HepG2 (cell line): Measurements from ENCODE around the gene PCDHGA7. TPM values are rescaled to one million over a fixed set of nuclear protein-coding genes. Genes with fewer than 3 reads are reported as not detected.

Experiments used
- ATAC-seq: fragments of 200-7000 bp; cut with Tn5 transposase; 3 replicates; pipeline ENCODE4 v1.9.1; 2020; ENCODE audit warnings: mild to moderate bottlenecking, moderate library complexity
- BruUV-seq: library from RNA; stranded (reverse); fragments of 400-500 nt; replicated peaks from 2 replicates; lab custom pipeline; 2021; lab: Mats Ljungman, UMichigan
- CTCF ChIA-PET: fragments of 300-600 bp; formaldehyde crosslinking; extraction: SDS; loops from one replicate; lab custom pipeline; 2021; ENCODE audit warnings: low total read pairs, inconsistent platforms, low intra/inter-chr PET ratio; lab: Yijun Ruan, JAX
- POLR2A ChIA-PET: fragments of 350-600 bp; sonication (Branson Sonifier 250); formaldehyde crosslinking; loops from one replicate; lab custom pipeline; 2020; ENCODE audit warnings: antibody characterized with exemption, inconsistent platforms; lab: Yijun Ruan, JAX
- DNase-seq: peaks from one replicate; pipeline ENCODE4 v3.0.0-alpha.2; 2015; ENCODE audit warnings: low spot score
- FAIRE-seq: peaks from 3 replicates; lab custom pipeline; 2011; peaks lifted over from hg19 to GRCh38; lab: Jason Lieb, UNC
- H2AFZ ChIP-seq: one replicate; pipeline ENCODE4 v1.6.1; 2011; ENCODE audit warnings: low read length, inconsistent platforms
- H3K27ac ChIP-seq: fragments of 300-600 bp; 3 replicates; pipeline ENCODE4 v1.8.0; 2011; ENCODE audit warnings: mixed run types, mild to moderate bottlenecking, mixed read lengths, low read length, inconsistent platforms; ENCODE audit not compliant: insufficient read depth; ENCODE audit errors: extremely low read length
- H3K27me3 ChIP-seq, 2 experiments: fragments of 200-600 bp in 1 of 2; 2 replicates in 1 of 2; 3 replicates in 1 of 2; pipeline versions ENCODE4 v1.6.0 to v1.8.0; 2011; ENCODE audit warnings: low read length in 2 of 2, mild to moderate bottlenecking in 2 of 2, moderate library complexity in 2 of 2, inconsistent platforms in 1 of 2; ENCODE audit not compliant: insufficient read depth in 2 of 2, control insufficient read depth in 1 of 2
- H3K36me3 ChIP-seq, 2 experiments: fragments of 200-600 bp in 1 of 2; replicated peaks in 1 of 2; 2 replicates in 1 of 2; 3 replicates in 1 of 2; pipeline versions ENCODE4 v1.5.1 to v1.8.0; 2011; ENCODE audit warnings: low read length in 2 of 2, inconsistent platforms in 1 of 2; ENCODE audit not compliant: insufficient read depth in 2 of 2, control insufficient read depth in 1 of 2
- H3K4me1 ChIP-seq: 2 replicates; pipeline ENCODE4 v1.5.1; 2012; ENCODE audit warnings: low read length, inconsistent platforms; ENCODE audit not compliant: insufficient read depth
- H3K4me2 ChIP-seq: 2 replicates; pipeline ENCODE4 v1.6.0; 2011; ENCODE audit warnings: low read depth, low read length, inconsistent platforms
- H3K4me3 ChIP-seq, 3 experiments: fragments of 200-600 bp in 1 of 3; sonication (generic), shearing (Covaris generic) in 1 of 3; replicated peaks in 1 of 3; 2 replicates each; pipeline ENCODE4 v1.5.1; 2011 to 2016; ENCODE audit warnings: low read length in 3 of 3, inconsistent platforms in 2 of 3, low read depth in 2 of 3, mild to moderate bottlenecking in 2 of 3, control low read depth in 1 of 3, mixed read lengths in 1 of 3; ENCODE audit not compliant: insufficient read depth in 1 of 3
- H3K79me2 ChIP-seq: one replicate; pipeline ENCODE4 v1.6.1; 2011; ENCODE audit warnings: low read length, inconsistent platforms; ENCODE audit not compliant: insufficient read depth
- H3K9ac ChIP-seq: 2 replicates; pipeline ENCODE4 v1.6.0; 2011; ENCODE audit warnings: mild to moderate bottlenecking, low read depth, low read length, inconsistent platforms; ENCODE audit not compliant: insufficient read depth
- H3K9me3 ChIP-seq: 2 replicates; pipeline ENCODE4 v1.5.1; 2012; ENCODE audit warnings: mild to moderate bottlenecking, low read length
- H4K20me1 ChIP-seq: 2 replicates; pipeline ENCODE4 v1.6.0; 2011; ENCODE audit warnings: inconsistent platforms, mild to moderate bottlenecking, low read length, moderate library complexity; ENCODE audit not compliant: insufficient read depth
- PRPF4 ChIP-seq: fragments of 200-400 bp; formaldehyde crosslinking; IDR thresholded peaks from 2 replicates; pipeline ENCODE4 v1.6.1; 2016; ENCODE audit warnings: low read length, low read depth; ENCODE audit not compliant: poor library complexity, severe bottlenecking
- RFX3 ChIP-seq: IDR thresholded peaks from 2 replicates; pipeline ENCODE4 v1.6.1; 2016; ENCODE audit warnings: missing biosample characterization, missing genetic modification reagents
- TBL1XR1 ChIP-seq: fragments of 150-350 bp; IDR thresholded peaks from 2 replicates; pipeline ENCODE4 v1.6.1; 2014; ENCODE audit warnings: borderline replicate concordance, low read length; ENCODE audit not compliant: partially characterized antibody
- ZKSCAN1 ChIP-seq: fragments of 150-350 bp; IDR thresholded peaks from 2 replicates; pipeline ENCODE4 v1.6.1; 2014; ENCODE audit warnings: low read length
- ZNF431 ChIP-seq: sonication (generic); formaldehyde crosslinking; IDR thresholded peaks from 2 replicates; pipeline ENCODE4 v1.9.0; 2022; ENCODE audit warnings: missing genetic modification reagents, low read depth, mild to moderate bottlenecking, borderline replicate concordance
- ZNF552 ChIP-seq: sonication (generic); formaldehyde crosslinking; IDR thresholded peaks from 2 replicates; pipeline ENCODE4 v1.9.0; 2022; ENCODE audit warnings: missing genetic modification reagents, mild to moderate bottlenecking, borderline replicate concordance
- WGBS: methylation state at CpG from one replicate; pipeline ENCODE4 v1.1.6; 2017; ENCODE audit warnings: low lambda C conversion rate; 5-methylcytosine and 5-hydroxymethylcytosine counted together
- in situ Hi-C: cut with HindIII; loops from 2 replicates; pipeline ENCODE4 v1.10.0; 2017; ENCODE audit warnings: low pct_unique_long_range_greater_than_20kb; ENCODE audit not compliant: extremely low pct_ligation_motif_present
- intact Hi-C: fragments of 100-400 bp; cut with micrococcal nuclease; formaldehyde crosslinking; loops from one replicate; pipeline ENCODE4 v1.10.0; 2022; ENCODE audit not compliant: unreplicated experiment
- polyA plus RNA-seq, 8 experiments: library from polyadenylated mRNA; depleted of rRNA in 3 of 8; stranded (reverse) in 7 of 8; unstranded in 1 of 8; fragments of >200 nt; fragmentation: Illumina TruSeq in 4 of 8; extraction: Trizol in 4 of 8; gene quantifications; 2 replicates each; pipeline versions ENCODE4 v1.2.1 to v1.2.3, GENCODE V29; 2011 to 2016; ENCODE audit warnings: low read depth in 4 of 8, missing spikeins in 1 of 8, mixed read lengths in 1 of 8; ENCODE audit not compliant: insufficient read depth in 1 of 8
- total RNA-seq, 5 experiments: library from RNA; depleted of rRNA; stranded (reverse); fragments of >200 nt; fragmentation: Illumina TruSeq; extraction: Trizol; gene quantifications; 2 replicates each; pipeline ENCODE4 v1.2.3, GENCODE V29; 2016; ENCODE audit warnings: low read depth in 1 of 5
- TF ChIP-seq, protein P1 (sequence below): sonication (generic); formaldehyde crosslinking; IDR thresholded peaks from 2 replicates; pipeline ENCODE4 v1.4.0; 2020; ENCODE audit warnings: mild to moderate bottlenecking, missing genetic modification reagents
- TF ChIP-seq, protein P2 (sequence below): sonication (generic); formaldehyde crosslinking; IDR thresholded peaks from 2 replicates; pipeline ENCODE4 v1.8.1; 2023; ENCODE audit warnings: mild to moderate bottlenecking, moderate library complexity, missing genetic modification reagents
- TF ChIP-seq, protein P3 (sequence below): sonication (generic); formaldehyde crosslinking; IDR thresholded peaks from 2 replicates; pipeline ENCODE4 v1.5.0; 2020; ENCODE audit warnings: mild to moderate bottlenecking, missing genetic modification reagents, borderline replicate concordance
- TF ChIP-seq, protein P4 (sequence below): sonication (generic); formaldehyde crosslinking; IDR thresholded peaks from 2 replicates; pipeline ENCODE4 v1.8.0; 2022; ENCODE audit warnings: mild to moderate bottlenecking, missing genetic modification reagents, moderate library complexity
- TF ChIP-seq, protein P5 (sequence below): sonication (generic); formaldehyde crosslinking; IDR thresholded peaks from 2 replicates; pipeline ENCODE4 v1.5.1; 2020; ENCODE audit warnings: mild to moderate bottlenecking, missing genetic modification reagents, borderline replicate concordance

The PCDHGA7 gene
- total and polyA plus RNA-seq, 2 of the 13 experiments (the other 11 are each of a cell fraction or from before 2014, with no cell fraction given): 0.11 to 0.31 TPM

DNA sequence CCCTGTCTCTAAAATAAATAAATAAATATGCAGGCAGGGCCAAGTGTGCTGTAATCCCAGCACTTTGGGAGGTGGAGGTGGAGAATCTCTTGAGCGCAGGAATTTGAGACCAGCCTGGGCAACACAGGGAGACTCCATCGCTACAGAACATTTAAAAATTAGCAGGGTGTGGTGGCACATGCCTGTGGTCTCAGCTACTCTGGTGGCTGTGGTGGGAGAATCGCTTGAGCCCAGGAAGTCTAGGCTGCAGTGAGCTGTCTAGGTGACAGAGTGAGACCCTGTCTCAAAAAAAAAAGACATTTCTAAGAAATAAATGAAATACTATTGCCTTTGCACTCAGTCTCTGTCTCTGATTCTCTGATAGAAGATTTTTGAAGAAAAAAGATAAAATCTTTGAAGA lies 29.0 kb downstream of the PCDHGA7 start:
- ChIA-PET POLR2A (no interaction called here), CTCF (no interaction called here)
- no peaks in the 10 kb centered on the region for H3K4me1 ChIP-seq
- H4K20me1 ChIP-seq: no peaks in the 10 kb centered on the region
- in situ Hi-C loops (no loop called here), intact Hi-C loops (no loop called here)
- H3K9ac ChIP-seq: no peak overlapping the region
- FAIRE-seq (no peak), DNase-seq (no peak), ATAC-seq (no peak)
- no peak overlapping the region for H3K4me3 ChIP-seq
- no TSS peak for BruUV-seq
- H3K27me3 ChIP-seq: no peaks in the 10 kb centered on the region
- no peak overlapping the region for H2AFZ ChIP-seq
- H3K36me3 ChIP-seq: no peaks in the 10 kb centered on the region
- no peak overlapping the region for H3K27ac ChIP-seq
- no peak overlapping the region for H3K4me2 ChIP-seq
- no peaks in the 10 kb centered on the region for H3K79me2 ChIP-seq
- WGBS: 51% methylated on average over 3 of the region's 3 CpGs
- no peaks in the 10 kb centered on the region; the same call in 1 of the 2 replicates for H3K9me3 ChIP-seq
- TF ChIP-seq, protein P1, sequence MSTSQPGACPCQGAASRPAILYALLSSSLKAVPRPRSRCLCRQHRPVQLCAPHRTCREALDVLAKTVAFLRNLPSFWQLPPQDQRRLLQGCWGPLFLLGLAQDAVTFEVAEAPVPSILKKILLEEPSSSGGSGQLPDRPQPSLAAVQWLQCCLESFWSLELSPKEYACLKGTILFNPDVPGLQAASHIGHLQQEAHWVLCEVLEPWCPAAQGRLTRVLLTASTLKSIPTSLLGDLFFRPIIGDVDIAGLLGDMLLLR (CRISPR knock-in tag): no peak
- no peak for TF ChIP-seq TBL1XR1
- TF ChIP-seq ZKSCAN1: no peak
- TF ChIP-seq, protein P2, sequence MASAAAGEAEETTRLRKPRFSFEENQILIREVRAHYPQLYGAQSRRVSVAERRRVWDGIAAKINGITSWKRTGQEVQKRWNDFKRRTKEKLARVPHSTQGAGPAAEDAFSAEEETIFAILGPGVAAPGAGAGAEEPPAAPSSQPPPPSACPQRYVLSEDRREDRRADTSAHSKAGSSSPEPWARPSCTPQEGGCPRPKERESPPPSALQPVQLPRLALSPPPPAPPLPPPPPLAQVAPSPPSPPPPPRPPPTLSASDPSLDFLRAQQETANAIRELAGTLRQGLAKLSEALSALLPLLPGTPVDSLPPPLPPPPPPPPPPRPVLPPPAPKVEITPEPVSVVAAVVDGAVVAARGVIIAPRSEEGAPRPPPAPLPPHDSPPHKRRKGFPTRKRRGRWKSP: no peak
- TF ChIP-seq, protein P3, sequence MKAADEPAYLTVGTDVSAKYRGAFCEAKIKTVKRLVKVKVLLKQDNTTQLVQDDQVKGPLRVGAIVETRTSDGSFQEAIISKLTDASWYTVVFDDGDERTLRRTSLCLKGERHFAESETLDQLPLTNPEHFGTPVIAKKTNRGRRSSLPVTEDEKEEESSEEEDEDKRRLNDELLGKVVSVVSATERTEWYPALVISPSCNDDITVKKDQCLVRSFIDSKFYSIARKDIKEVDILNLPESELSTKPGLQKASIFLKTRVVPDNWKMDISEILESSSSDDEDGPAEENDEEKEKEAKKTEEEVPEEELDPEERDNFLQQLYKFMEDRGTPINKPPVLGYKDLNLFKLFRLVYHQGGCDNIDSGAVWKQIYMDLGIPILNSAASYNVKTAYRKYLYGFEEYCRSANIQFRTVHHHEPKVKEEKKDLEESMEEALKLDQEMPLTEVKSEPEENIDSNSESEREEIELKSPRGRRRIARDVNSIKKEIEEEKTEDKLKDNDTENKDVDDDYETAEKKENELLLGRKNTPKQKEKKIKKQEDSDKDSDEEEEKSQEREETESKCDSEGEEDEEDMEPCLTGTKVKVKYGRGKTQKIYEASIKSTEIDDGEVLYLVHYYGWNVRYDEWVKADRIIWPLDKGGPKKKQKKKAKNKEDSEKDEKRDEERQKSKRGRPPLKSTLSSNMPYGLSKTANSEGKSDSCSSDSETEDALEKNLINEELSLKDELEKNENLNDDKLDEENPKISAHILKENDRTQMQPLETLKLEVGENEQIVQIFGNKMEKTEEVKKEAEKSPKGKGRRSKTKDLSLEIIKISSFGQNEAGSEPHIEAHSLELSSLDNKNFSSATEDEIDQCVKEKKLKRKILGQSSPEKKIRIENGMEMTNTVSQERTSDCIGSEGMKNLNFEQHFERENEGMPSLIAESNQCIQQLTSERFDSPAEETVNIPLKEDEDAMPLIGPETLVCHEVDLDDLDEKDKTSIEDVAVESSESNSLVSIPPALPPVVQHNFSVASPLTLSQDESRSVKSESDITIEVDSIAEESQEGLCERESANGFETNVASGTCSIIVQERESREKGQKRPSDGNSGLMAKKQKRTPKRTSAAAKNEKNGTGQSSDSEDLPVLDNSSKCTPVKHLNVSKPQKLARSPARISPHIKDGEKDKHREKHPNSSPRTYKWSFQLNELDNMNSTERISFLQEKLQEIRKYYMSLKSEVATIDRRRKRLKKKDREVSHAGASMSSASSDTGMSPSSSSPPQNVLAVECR (CRISPR knock-in tag): no peak
- no peak for TF ChIP-seq ZNF431 (CRISPR knock-in tag)
- TF ChIP-seq, protein P4, sequence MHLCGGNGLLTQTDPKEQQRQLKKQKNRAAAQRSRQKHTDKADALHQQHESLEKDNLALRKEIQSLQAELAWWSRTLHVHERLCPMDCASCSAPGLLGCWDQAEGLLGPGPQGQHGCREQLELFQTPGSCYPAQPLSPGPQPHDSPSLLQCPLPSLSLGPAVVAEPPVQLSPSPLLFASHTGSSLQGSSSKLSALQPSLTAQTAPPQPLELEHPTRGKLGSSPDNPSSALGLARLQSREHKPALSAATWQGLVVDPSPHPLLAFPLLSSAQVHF (CRISPR knock-in tag): no peak
- no peak for TF ChIP-seq PRPF4
- no peak for TF ChIP-seq RFX3 (CRISPR knock-in tag)
- no peak for TF ChIP-seq ZNF552
- TF ChIP-seq, protein P5, sequence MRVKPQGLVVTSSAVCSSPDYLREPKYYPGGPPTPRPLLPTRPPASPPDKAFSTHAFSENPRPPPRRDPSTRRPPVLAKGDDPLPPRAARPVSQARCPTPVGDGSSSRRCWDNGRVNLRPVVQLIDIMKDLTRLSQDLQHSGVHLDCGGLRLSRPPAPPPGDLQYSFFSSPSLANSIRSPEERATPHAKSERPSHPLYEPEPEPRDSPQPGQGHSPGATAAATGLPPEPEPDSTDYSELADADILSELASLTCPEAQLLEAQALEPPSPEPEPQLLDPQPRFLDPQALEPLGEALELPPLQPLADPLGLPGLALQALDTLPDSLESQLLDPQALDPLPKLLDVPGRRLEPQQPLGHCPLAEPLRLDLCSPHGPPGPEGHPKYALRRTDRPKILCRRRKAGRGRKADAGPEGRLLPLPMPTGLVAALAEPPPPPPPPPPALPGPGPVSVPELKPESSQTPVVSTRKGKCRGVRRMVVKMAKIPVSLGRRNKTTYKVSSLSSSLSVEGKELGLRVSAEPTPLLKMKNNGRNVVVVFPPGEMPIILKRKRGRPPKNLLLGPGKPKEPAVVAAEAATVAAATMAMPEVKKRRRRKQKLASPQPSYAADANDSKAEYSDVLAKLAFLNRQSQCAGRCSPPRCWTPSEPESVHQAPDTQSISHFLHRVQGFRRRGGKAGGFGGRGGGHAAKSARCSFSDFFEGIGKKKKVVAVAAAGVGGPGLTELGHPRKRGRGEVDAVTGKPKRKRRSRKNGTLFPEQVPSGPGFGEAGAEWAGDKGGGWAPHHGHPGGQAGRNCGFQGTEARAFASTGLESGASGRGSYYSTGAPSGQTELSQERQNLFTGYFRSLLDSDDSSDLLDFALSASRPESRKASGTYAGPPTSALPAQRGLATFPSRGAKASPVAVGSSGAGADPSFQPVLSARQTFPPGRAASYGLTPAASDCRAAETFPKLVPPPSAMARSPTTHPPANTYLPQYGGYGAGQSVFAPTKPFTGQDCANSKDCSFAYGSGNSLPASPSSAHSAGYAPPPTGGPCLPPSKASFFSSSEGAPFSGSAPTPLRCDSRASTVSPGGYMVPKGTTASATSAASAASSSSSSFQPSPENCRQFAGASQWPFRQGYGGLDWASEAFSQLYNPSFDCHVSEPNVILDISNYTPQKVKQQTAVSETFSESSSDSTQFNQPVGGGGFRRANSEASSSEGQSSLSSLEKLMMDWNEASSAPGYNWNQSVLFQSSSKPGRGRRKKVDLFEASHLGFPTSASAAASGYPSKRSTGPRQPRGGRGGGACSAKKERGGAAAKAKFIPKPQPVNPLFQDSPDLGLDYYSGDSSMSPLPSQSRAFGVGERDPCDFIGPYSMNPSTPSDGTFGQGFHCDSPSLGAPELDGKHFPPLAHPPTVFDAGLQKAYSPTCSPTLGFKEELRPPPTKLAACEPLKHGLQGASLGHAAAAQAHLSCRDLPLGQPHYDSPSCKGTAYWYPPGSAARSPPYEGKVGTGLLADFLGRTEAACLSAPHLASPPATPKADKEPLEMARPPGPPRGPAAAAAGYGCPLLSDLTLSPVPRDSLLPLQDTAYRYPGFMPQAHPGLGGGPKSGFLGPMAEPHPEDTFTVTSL (CRISPR knock-in tag): no peak
